ENCODE data around the gene PMIS2. TPM values are rescaled to one million over a fixed set of nuclear protein-coding genes. Genes with fewer than 3 reads are reported as not detected.

PMIS2 gene
- total RNA-seq, 1 experiment from 2014 or later, result not detected

- ChIA-PET RAD21 (ENCODE audit: low non-redundant PET in 1 of 2, low total read pairs in 2 of 2, uncharacterized antibody in 2 of 2, unreplicated experiment in 2 of 2) (no interaction called here), POLR2A (no interaction called here), CTCF (no interaction called here)
- no peaks in the 10 kb centered on the region for H3K9me3 ChIP-seq (ENCODE audit: control insufficient read depth in 1 of 2, insufficient read depth in 1 of 2, low read depth in 1 of 2, low read length in 2 of 2)
- H4K20me1 ChIP-seq (ENCODE audit: insufficient read depth), result no peaks in the 10 kb centered on the region
- no peak overlapping the region for H3K4me3 ChIP-seq (replicated peaks in 1 of 2; ENCODE audit: low read depth in 1 of 2, low read length in 2 of 2)
- DNase-seq (ENCODE audit: low read depth, low spot score) (no peak), ATAC-seq (no peak)
- intact Hi-C loops (cut with micrococcal nuclease), result no loop called here
- H3K4me1 ChIP-seq (ENCODE audit: control insufficient read depth in 1 of 2, insufficient read depth in 2 of 2, low read length in 2 of 2), result peaks cover 2% of the 10 kb centered on the region in 2 experiments; a peak in 2 of 4 replicates
- BruUV-seq (replicated peaks), result no TSS peak
- H3K36me3 ChIP-seq (ENCODE audit: control insufficient read depth in 1 of 2, insufficient read depth in 2 of 2, low read length in 2 of 2), result no peaks in the 10 kb centered on the region; a peak in 2 of 4 replicates
- H3K27me3 ChIP-seq (ENCODE audit: insufficient read depth, low read length), result no peaks in the 10 kb centered on the region
- no peak for TF ChIP-seq JUND (IDR thresholded peaks at IDR 0.05)
- no peak for TF ChIP-seq ELF1 (IDR thresholded peaks at IDR 0.05; ENCODE audit: borderline replicate concordance, low read depth)
- TF ChIP-seq YY1 (IDR thresholded peaks at IDR 0.05; ENCODE audit: extremely low read depth, insufficient replicate concordance, low read depth, low read length), result no peak
- no peak for TF ChIP-seq EZH2 (IDR thresholded peaks at IDR 0.05)
- TF ChIP-seq SIN3A (IDR thresholded peaks at IDR 0.05; ENCODE audit: low read depth), result no peak
- no peak for TF ChIP-seq TCF7L2 (IDR thresholded peaks at IDR 0.05; ENCODE audit: borderline replicate concordance, extremely low read depth, insufficient read depth, insufficient read length)
- TF ChIP-seq ZFX (IDR thresholded peaks at IDR 0.05), result no peak
- no peak for TF ChIP-seq POLR2A (IDR thresholded peaks at IDR 0.05; ENCODE audit: borderline replicate concordance, extremely low read depth, insufficient read depth, insufficient read length)
- no peak for TF ChIP-seq CBX3 (IDR thresholded peaks at IDR 0.05; ENCODE audit: low read depth)
- no peak for TF ChIP-seq CTCF (IDR thresholded peaks at IDR 0.05 in 2 of 3, conservative IDR thresholded peaks at IDR 0.05 in 1 of 3; ENCODE audit: borderline replicate concordance in 1 of 3, insufficient read depth in 1 of 3, low read depth in 2 of 3, low read length in 2 of 3)
- TF ChIP-seq, protein P1, sequence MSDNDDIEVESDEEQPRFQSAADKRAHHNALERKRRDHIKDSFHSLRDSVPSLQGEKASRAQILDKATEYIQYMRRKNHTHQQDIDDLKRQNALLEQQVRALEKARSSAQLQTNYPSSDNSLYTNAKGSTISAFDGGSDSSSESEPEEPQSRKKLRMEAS (IDR thresholded peaks at IDR 0.05), result no peak
- H3K27ac ChIP-seq (ENCODE audit: low read depth, low read length), result no peak overlapping the region
- no peak overlapping the region for H3K9ac ChIP-seq (ENCODE audit: low read length)
- H3K9me2 ChIP-seq (ENCODE audit: insufficient read depth), result no peaks in the 10 kb centered on the region
- H3K79me2 ChIP-seq (ENCODE audit: insufficient read depth, low read length), result no peaks in the 10 kb centered on the region
- no peak overlapping the region for H3K4me2 ChIP-seq (ENCODE audit: low read length)
- no peak overlapping the region for H2AFZ ChIP-seq (ENCODE audit: low read depth, low read length, poor library complexity, severe bottlenecking)
Observed at GRCh38 chr19:35622750-35623149, 36.8 kb downstream of the PMIS2 start.

Measured in HCT116 (cell line).